DND-41 (cell line): ENCODE measurements around the gene CDAN1.

Experiments
- ATAC-seq: fragments of 200-7000 bp; cut with Tn5 transposase; 3 replicates; pipeline ENCODE4 v1.9.1; 2021; ENCODE audit warnings: low read depth; ENCODE audit not compliant: insufficient read depth
- DNase-seq: peaks from one replicate; pipeline ENCODE4 v3.0.0-alpha.2; 2020
- H2AFZ ChIP-seq: 2 replicates; pipeline ENCODE4 v1.6.0; 2012; ENCODE audit warnings: low read depth, low read length
- H3K27ac ChIP-seq: 2 replicates; pipeline ENCODE4 v1.5.1; 2012; ENCODE audit warnings: low read length, inconsistent platforms
- H3K27me3 ChIP-seq: fragments of 200-600 bp; sonication (generic); 2 replicates; pipeline ENCODE4 v1.6.0; 2012; ENCODE audit warnings: low read length, mild to moderate bottlenecking, inconsistent platforms; ENCODE audit not compliant: insufficient read depth, poor library complexity
- H3K36me3 ChIP-seq: 2 replicates; pipeline ENCODE4 v1.5.1; 2012; ENCODE audit warnings: low read length, inconsistent platforms; ENCODE audit not compliant: insufficient read depth
- H3K4me1 ChIP-seq: 2 replicates; pipeline ENCODE4 v1.5.1; 2012; ENCODE audit warnings: mild to moderate bottlenecking, low read length; ENCODE audit not compliant: insufficient read depth
- H3K4me2 ChIP-seq: 2 replicates; pipeline ENCODE4 v1.6.0; 2012; ENCODE audit warnings: mild to moderate bottlenecking, moderate library complexity, low read length, inconsistent platforms; ENCODE audit not compliant: insufficient read depth
- H3K4me3 ChIP-seq, 2 experiments: fragments of 200-600 bp in 1 of 2; shearing (Covaris generic) in 1 of 2; 2 replicates each; pipeline ENCODE4 v1.5.1; 2012 to 2016; ENCODE audit warnings: inconsistent platforms in 2 of 2, low read length in 2 of 2, mild to moderate bottlenecking in 2 of 2, low read depth in 1 of 2, moderate library complexity in 1 of 2
- H3K79me2 ChIP-seq: 2 replicates; pipeline ENCODE4 v1.6.0; 2012; ENCODE audit warnings: low read length, inconsistent platforms; ENCODE audit not compliant: insufficient read depth
- H3K9ac ChIP-seq: 2 replicates; pipeline ENCODE4 v1.6.0; 2012; ENCODE audit warnings: low read depth, mild to moderate bottlenecking, inconsistent platforms, low read length, moderate library complexity
- H3K9me3 ChIP-seq: 2 replicates; pipeline ENCODE4 v1.5.1; 2012; ENCODE audit warnings: low read length, moderate library complexity, mild to moderate bottlenecking, inconsistent platforms; ENCODE audit not compliant: insufficient read depth, severe bottlenecking
- H4K20me1 ChIP-seq: 2 replicates; pipeline ENCODE4 v1.6.0; 2012; ENCODE audit warnings: low read length; ENCODE audit not compliant: insufficient read depth
- EZH2 ChIP-seq: IDR thresholded peaks from 3 replicates; pipeline ENCODE4 v1.6.1; 2012; ENCODE audit warnings: borderline replicate concordance, low read depth, mild to moderate bottlenecking, moderate library complexity, low read length, inconsistent platforms; ENCODE audit not compliant: severe bottlenecking
- TF ChIP-seq, protein P1 (sequence below): IDR thresholded peaks from 2 replicates; pipeline ENCODE4 v1.5.1; 2012; ENCODE audit warnings: borderline replicate concordance, low read length, moderate library complexity, mild to moderate bottlenecking; ENCODE audit not compliant: poor library complexity, severe bottlenecking; ENCODE audit errors: extremely low read depth

CDAN1 gene

DNA sequence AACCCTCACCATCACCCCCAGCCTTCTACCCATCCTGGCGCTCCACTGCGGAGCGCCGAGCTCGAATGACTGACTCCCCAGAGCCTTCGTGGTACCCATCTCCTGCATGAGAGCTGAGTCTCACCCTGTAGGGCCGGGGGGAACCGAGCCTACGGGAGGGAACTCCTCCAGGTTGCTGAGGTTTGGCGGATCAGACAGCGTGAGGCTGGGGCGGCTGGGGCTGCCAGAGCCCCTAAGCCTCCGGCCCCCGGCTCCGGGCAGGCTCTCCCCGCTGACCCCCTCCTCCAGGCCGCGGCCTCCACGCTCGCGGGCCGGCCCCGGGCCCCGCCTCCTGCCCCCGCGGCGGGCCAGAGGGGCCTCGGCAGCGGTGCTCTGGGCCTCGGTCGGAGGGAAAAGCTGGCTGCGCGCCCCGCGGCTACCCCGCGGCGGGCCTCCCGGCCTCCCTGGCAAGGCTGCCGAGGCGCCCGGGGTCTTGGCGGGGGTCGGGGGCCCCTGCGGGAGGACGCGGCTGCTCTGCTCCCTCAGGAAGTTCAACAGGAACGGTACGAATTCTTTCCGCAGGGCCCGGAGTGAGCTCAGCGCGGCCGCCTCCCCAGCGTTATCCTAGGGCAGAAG, 643 bp downstream of the CDAN1 start:
- peak overlapping the region; percentile 98 for H3K27ac ChIP-seq
- H3K4me3 ChIP-seq = peak overlapping the region; percentile 95 to 96
- peaks cover 28% of the 10 kb centered on the region for H3K4me1 ChIP-seq
- H2AFZ ChIP-seq = peak overlapping the region; percentile 95
- H3K36me3 ChIP-seq = peaks cover 44% of the 10 kb centered on the region
- no peaks in the 10 kb centered on the region for H3K9me3 ChIP-seq
- peak overlapping the region; percentile 99 for H3K4me2 ChIP-seq
- H4K20me1 ChIP-seq = peaks cover 9% of the 10 kb centered on the region
- DNase-seq (peak; percentile 25), ATAC-seq (peak; percentile 37)
- H3K79me2 ChIP-seq = peaks cover 23% of the 10 kb centered on the region
- TF ChIP-seq, protein P1, sequence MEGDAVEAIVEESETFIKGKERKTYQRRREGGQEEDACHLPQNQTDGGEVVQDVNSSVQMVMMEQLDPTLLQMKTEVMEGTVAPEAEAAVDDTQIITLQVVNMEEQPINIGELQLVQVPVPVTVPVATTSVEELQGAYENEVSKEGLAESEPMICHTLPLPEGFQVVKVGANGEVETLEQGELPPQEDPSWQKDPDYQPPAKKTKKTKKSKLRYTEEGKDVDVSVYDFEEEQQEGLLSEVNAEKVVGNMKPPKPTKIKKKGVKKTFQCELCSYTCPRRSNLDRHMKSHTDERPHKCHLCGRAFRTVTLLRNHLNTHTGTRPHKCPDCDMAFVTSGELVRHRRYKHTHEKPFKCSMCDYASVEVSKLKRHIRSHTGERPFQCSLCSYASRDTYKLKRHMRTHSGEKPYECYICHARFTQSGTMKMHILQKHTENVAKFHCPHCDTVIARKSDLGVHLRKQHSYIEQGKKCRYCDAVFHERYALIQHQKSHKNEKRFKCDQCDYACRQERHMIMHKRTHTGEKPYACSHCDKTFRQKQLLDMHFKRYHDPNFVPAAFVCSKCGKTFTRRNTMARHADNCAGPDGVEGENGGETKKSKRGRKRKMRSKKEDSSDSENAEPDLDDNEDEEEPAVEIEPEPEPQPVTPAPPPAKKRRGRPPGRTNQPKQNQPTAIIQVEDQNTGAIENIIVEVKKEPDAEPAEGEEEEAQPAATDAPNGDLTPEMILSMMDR = no peak
- TF ChIP-seq EZH2 = no peak
- no peaks in the 10 kb centered on the region for H3K27me3 ChIP-seq
- H3K9ac ChIP-seq = peak overlapping the region; percentile 91

DNA sequence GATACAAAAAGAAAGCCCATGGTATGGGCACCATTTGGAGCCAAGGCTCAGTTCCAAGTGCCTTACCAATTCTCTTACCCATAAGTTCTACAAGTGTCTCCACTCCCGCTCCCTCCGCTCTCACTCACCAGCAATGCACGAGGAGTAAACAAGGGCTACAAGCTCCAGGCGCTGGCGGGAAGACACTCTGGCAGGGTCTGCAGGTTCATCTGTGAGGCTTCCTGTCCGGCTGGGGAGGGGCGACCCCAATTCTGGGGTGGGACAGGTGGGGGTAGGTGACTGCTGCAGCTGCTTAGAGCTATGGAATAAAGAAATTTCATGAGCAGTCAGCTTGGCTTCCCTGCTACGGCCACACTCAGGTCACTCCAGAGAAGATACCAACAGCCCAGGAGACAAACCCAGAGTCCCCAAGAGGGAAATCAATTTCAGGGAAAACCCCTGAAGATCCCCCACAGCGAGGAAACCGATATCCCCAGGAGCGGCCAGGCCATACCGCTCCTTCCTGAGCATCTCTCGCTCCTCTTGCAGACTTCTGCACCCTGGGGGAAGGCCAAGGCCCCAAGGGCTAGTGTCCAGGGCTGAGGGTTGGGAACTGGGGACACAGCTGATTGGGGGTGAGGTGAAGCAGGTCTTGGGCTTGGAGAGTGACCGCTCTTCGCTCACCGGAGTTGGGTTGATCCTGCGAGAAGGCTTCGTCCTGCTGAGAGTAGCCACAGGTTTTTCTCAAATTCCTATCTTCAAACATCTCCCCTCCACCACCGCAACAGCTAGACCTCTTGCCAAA, 1.4 kb downstream of the CDAN1 start:
- Histone ChIP-seq H3K27ac (peak overlapping the region; percentile 98), H3K4me2 (peak overlapping the region; percentile 99), H3K79me2 (peaks cover 23% of the 10 kb centered on the region), H3K9me3 (no peaks in the 10 kb centered on the region), H3K4me1 (peaks cover 28% of the 10 kb centered on the region), H3K36me3 (peaks cover 51% of the 10 kb centered on the region), H2AFZ (no peak overlapping the region), H3K9ac (peak overlapping the region; percentile 91), H4K20me1 (peaks cover 9% of the 10 kb centered on the region), H3K27me3 (no peaks in the 10 kb centered on the region), H3K4me3 (peak overlapping the region; percentile 95 to 96; a peak in 3 of 4 replicates)
- no peak for TF ChIP-seq EZH2
- TF ChIP-seq, protein P1 = no peak
- DNase-seq (no peak), ATAC-seq (no peak)

DNA sequence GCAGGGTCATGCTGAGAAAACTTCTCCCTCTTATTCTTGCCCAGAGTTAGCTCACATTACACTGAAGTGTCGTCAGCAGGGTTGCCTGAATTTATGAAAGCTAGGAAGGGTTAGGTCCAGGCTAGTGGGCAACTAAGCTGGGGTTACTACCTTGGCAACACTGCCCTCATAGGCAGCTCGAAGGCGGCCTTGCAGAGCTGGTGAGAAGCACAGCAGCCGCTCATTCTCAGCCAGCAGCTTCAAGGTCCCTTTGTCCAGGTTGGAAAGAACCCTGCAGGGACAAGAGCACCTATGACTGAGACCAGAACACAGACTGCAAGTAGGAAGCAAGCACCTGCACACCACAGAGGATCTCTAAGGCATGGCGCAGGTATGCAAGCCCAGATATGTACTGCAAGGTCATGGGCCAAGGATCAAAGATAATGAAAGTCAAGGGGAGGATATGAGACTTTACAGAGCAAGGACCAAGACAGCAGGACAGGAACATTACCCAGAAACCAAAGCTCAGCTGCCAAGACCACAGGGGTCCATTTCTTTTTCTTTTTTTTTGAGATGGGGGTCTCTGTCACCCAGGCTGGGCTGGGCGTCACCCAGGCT, 2.8 kb downstream of the CDAN1 start:
- Histone ChIP-seq H3K4me1 (peaks cover 28% of the 10 kb centered on the region), H3K9ac (no peak overlapping the region), H3K4me2 (no peak overlapping the region; the same call in 1 of the 2 replicates), H3K27me3 (no peaks in the 10 kb centered on the region), H3K79me2 (peaks cover 23% of the 10 kb centered on the region), H3K36me3 (peaks cover 65% of the 10 kb centered on the region), H2AFZ (no peak overlapping the region), H3K27ac (no peak overlapping the region), H4K20me1 (peaks cover 9% of the 10 kb centered on the region), H3K9me3 (no peaks in the 10 kb centered on the region), H3K4me3 (no peak overlapping the region)
- DNase-seq = no peak
- no peak for ATAC-seq
- TF ChIP-seq, protein P1 = no peak
- TF ChIP-seq EZH2 = no peak
